Endothelial cell of umbilical vein (primary cell): ENCODE data around the gene IGF2BP1. TPM values are rescaled to one million over a fixed set of nuclear protein-coding genes. Genes with fewer than 3 reads are reported as not detected.

Source experiments
- BruUV-seq: library from RNA; stranded (reverse); fragments of 400-500 nt; replicated peaks from 2 replicates; lab custom pipeline; 2021; lab: Mats Ljungman, UMichigan
- CTCF ChIA-PET: fragments of 300-600, 350-600 bp; sonication (Branson Sonifier 250); formaldehyde crosslinking; loops from one replicate; lab custom pipeline; 2021; ENCODE audit warnings: antibody characterized with exemption, inconsistent platforms; lab: Charles Lee
- POLR2A ChIA-PET: fragments of 300-600, 350-600 bp; sonication (Branson Sonifier 250); formaldehyde crosslinking; loops from one replicate; lab custom pipeline; 2021; ENCODE audit warnings: antibody characterized with exemption, inconsistent platforms; lab: Charles Lee
- DNase-seq: peaks from one replicate; pipeline ENCODE4 v3.0.0-alpha.2; 2011; ENCODE audit warnings: low read depth, low spot score
- FAIRE-seq: peaks from 2 replicates; lab custom pipeline; 2011; peaks lifted over from hg19 to GRCh38; lab: Jason Lieb, UNC
- H2AFZ ChIP-seq: 2 replicates; pipeline ENCODE4 v1.6.0; 2012; ENCODE audit warnings: low read depth, low read length, control low read depth, inconsistent platforms
- H3K27ac ChIP-seq: 2 replicates; pipeline ENCODE4 v1.5.1; 2011; ENCODE audit warnings: low read depth, mild to moderate bottlenecking, control low read depth, low read length, moderate library complexity; ENCODE audit not compliant: insufficient read depth
- H3K27me3 ChIP-seq, 2 experiments: 2 replicates each; pipeline versions ENCODE4 v1.6.0 to v1.6.1; 2011; ENCODE audit warnings: low read length in 2 of 2, mixed read lengths in 1 of 2; ENCODE audit not compliant: control insufficient read depth in 2 of 2, insufficient read depth in 2 of 2
- H3K36me3 ChIP-seq, 2 experiments: 2 replicates in 1 of 2; 3 replicates in 1 of 2; pipeline ENCODE4 v1.5.1; 2011; ENCODE audit warnings: low read length in 2 of 2, mild to moderate bottlenecking in 1 of 2, moderate library complexity in 1 of 2; ENCODE audit not compliant: control insufficient read depth in 2 of 2, insufficient read depth in 2 of 2; ENCODE audit errors: extremely low read depth in 1 of 2
- H3K4me1 ChIP-seq: 3 replicates; pipeline ENCODE4 v1.5.1; 2011; ENCODE audit warnings: mild to moderate bottlenecking, low read length; ENCODE audit not compliant: control insufficient read depth, insufficient read depth; ENCODE audit errors: extremely low read depth
- H3K4me2 ChIP-seq: 2 replicates; pipeline ENCODE4 v1.6.1; 2011; ENCODE audit warnings: low read length, control low read depth, mixed read lengths; ENCODE audit not compliant: insufficient read depth
- H3K4me3 ChIP-seq, 3 experiments: fragments of 200-600 bp in 1 of 3; sonication (generic), shearing (Covaris generic) in 1 of 3; replicated peaks in 1 of 3; 2 replicates each; pipeline ENCODE4 v1.5.1; 2011 to 2016; ENCODE audit warnings: control low read depth in 3 of 3, low read length in 3 of 3, mild to moderate bottlenecking in 2 of 3, inconsistent platforms in 1 of 3, low read depth in 1 of 3, moderate library complexity in 1 of 3; ENCODE audit not compliant: insufficient read depth in 1 of 3
- H3K79me2 ChIP-seq: 2 replicates; pipeline ENCODE4 v1.6.0; 2012; ENCODE audit warnings: low read length, inconsistent platforms; ENCODE audit not compliant: control insufficient read depth, insufficient read depth
- H3K9ac ChIP-seq: replicated peaks from 2 replicates; pipeline ENCODE3; 2011; ENCODE audit warnings: low read length, control low read depth; ENCODE audit not compliant: insufficient read depth; ENCODE audit errors: extremely low read depth
- H3K9me1 ChIP-seq: replicated peaks from 3 replicates; pipeline ENCODE4 v1.6.0; 2011; ENCODE audit warnings: mild to moderate bottlenecking, low read length; ENCODE audit not compliant: control insufficient read depth, insufficient read depth; ENCODE audit errors: extremely low read depth
- H3K9me3 ChIP-seq: replicated peaks from 2 replicates; pipeline ENCODE4 v1.5.1; 2012; ENCODE audit warnings: low read length, inconsistent platforms; ENCODE audit not compliant: control insufficient read depth, insufficient read depth
- H4K20me1 ChIP-seq: replicated peaks from 2 replicates; pipeline ENCODE3; 2011; ENCODE audit warnings: mild to moderate bottlenecking, low read length; ENCODE audit not compliant: control insufficient read depth, insufficient read depth; ENCODE audit errors: extremely low read depth
- EZH2 ChIP-seq: IDR thresholded peaks from 2 replicates; pipeline ENCODE4 v1.6.1; 2012; ENCODE audit warnings: borderline replicate concordance, low read depth, mild to moderate bottlenecking, moderate library complexity, low read length, inconsistent platforms; ENCODE audit not compliant: severe bottlenecking
- FOS ChIP-seq: IDR thresholded peaks from 2 replicates; pipeline ENCODE4 v1.6.1; 2011; ENCODE audit warnings: mild to moderate bottlenecking, low read length, moderate library complexity, borderline replicate concordance; ENCODE audit not compliant: insufficient read depth
- GATA2 ChIP-seq: IDR thresholded peaks from 2 replicates; pipeline ENCODE4 v1.7.0; 2011; ENCODE audit warnings: low read depth, mild to moderate bottlenecking, moderate library complexity, mixed read lengths, low read length; ENCODE audit not compliant: insufficient read length, insufficient read depth
- JUN ChIP-seq: IDR thresholded peaks from 2 replicates; pipeline ENCODE4 v1.6.1; 2011; ENCODE audit warnings: borderline replicate concordance, low read depth; ENCODE audit not compliant: insufficient read length, insufficient read depth
- MAX ChIP-seq: IDR thresholded peaks from 2 replicates; pipeline ENCODE4 v1.6.1; 2011; ENCODE audit not compliant: insufficient read depth, insufficient read length
- MYC ChIP-seq: IDR thresholded peaks from one replicate; pipeline ENCODE4 v1.6.1; 2011; ENCODE audit warnings: mild to moderate bottlenecking, low read depth, low read length
- POLR2A ChIP-seq: IDR thresholded peaks from 2 replicates; pipeline ENCODE4 v1.6.1; 2012; ENCODE audit warnings: low read depth, mild to moderate bottlenecking, control low read depth, low read length
- POLR2AphosphoS5 ChIP-seq: IDR thresholded peaks from 2 replicates; pipeline ENCODE4 v1.6.1; 2012; ENCODE audit warnings: low read depth, mild to moderate bottlenecking, control low read depth, low read length, moderate library complexity; ENCODE audit not compliant: insufficient read depth
- dilution Hi-C: fragments of 300-500 bp; cut with MboI; formaldehyde crosslinking; loops from one replicate; pipeline ENCODE4 v1.15.0; 2019; ENCODE audit warnings: low sequenced_read_pairs; ENCODE audit not compliant: extremely low pct_ligation_motif_present
- intact Hi-C: fragments of 100-400 bp; cut with micrococcal nuclease; formaldehyde crosslinking; loops from one replicate; pipeline ENCODE4 v1.10.0; 2022
- polyA plus RNA-seq, 4 experiments: library from polyadenylated mRNA; depleted of rRNA in 3 of 4; stranded (reverse) in 3 of 4; unstranded in 1 of 4; fragments of >200 nt; gene quantifications; 2 replicates each; pipeline versions ENCODE4 v1.2.1 to v1.2.3, GENCODE V29; 2011 to 2012; ENCODE audit warnings: missing spikeins in 1 of 4
- total RNA-seq: library from RNA; stranded (reverse); gene quantifications from 2 replicates; pipeline ENCODE4 v1.2.3, GENCODE V29; 2021
- TF ChIP-seq, protein P1 (sequence below), 2 donors: IDR thresholded peaks; 1 replicate in 1 of 2; 2 replicates in 1 of 2; pipeline ENCODE4 v1.5.1; 2011; ENCODE audit warnings: low read length in 2 of 2, mild to moderate bottlenecking in 2 of 2, moderate library complexity in 2 of 2, control low read depth in 1 of 2, inconsistent platforms in 1 of 2, low read depth in 1 of 2; ENCODE audit not compliant: insufficient read depth in 1 of 2; ENCODE audit errors: extremely low read depth in 1 of 2

The IGF2BP1 gene
- total and polyA plus RNA-seq, 2 donors (not counting 3 experiments of a cell fraction or from before 2014, with no cell fraction given), result 9.5 to 99.5 TPM

- TF ChIP-seq, protein P1, sequence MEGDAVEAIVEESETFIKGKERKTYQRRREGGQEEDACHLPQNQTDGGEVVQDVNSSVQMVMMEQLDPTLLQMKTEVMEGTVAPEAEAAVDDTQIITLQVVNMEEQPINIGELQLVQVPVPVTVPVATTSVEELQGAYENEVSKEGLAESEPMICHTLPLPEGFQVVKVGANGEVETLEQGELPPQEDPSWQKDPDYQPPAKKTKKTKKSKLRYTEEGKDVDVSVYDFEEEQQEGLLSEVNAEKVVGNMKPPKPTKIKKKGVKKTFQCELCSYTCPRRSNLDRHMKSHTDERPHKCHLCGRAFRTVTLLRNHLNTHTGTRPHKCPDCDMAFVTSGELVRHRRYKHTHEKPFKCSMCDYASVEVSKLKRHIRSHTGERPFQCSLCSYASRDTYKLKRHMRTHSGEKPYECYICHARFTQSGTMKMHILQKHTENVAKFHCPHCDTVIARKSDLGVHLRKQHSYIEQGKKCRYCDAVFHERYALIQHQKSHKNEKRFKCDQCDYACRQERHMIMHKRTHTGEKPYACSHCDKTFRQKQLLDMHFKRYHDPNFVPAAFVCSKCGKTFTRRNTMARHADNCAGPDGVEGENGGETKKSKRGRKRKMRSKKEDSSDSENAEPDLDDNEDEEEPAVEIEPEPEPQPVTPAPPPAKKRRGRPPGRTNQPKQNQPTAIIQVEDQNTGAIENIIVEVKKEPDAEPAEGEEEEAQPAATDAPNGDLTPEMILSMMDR (IDR thresholded peaks at IDR 0.05; ENCODE audit: extremely low read depth in 1 of 2, insufficient read depth in 1 of 2, low read depth in 1 of 2, low read length in 2 of 2), result no peak
- TF ChIP-seq MYC (no peak), JUN (no peak), FOS (no peak), MAX (no peak), POLR2A (no peak), EZH2 (no peak), POLR2AphosphoS5 (no peak), GATA2 (no peak)
- FAIRE-seq (no peak), DNase-seq (no peak)
- Histone ChIP-seq H3K79me2 (no peaks in the 10 kb centered on the region), H3K9me3 (no peaks in the 10 kb centered on the region), H4K20me1 (no peaks in the 10 kb centered on the region), H3K27me3 (no peaks in the 10 kb centered on the region), H3K9me1 (no peaks in the 10 kb centered on the region), H3K9ac (no peak overlapping the region), H2AFZ (no peak overlapping the region), H3K27ac (no peak overlapping the region), H3K4me3 (no peak overlapping the region), H3K4me2 (no peak overlapping the region), H3K36me3 (peaks cover 16 to 39% of the 10 kb centered on the region in 2 experiments), H3K4me1 (no peaks in the 10 kb centered on the region)
- BruUV-seq, result no TSS peak
- CTCF ChIA-PET, result interaction anchor here (0.9 to 1.5 kb wide), 3 partner anchors 19 to 237 kb away, joined by 5 to 6 read pairs (median 5); no protein-coding TSS in a partner anchor
- POLR2A ChIA-PET, result interaction anchor here (0.6 kb wide), 1 partner anchor 117 kb away, joined by 4 read pairs; no protein-coding TSS in a partner anchor
- dilution Hi-C loops (no loop called here), intact Hi-C loops (no loop called here)
These were observed 57.3 kb downstream of the IGF2BP1 start for GRCh38 chr17:49054342-49055092.
